ENCODE data around the gene LHFPL3.

LHFPL3 gene

DNA sequence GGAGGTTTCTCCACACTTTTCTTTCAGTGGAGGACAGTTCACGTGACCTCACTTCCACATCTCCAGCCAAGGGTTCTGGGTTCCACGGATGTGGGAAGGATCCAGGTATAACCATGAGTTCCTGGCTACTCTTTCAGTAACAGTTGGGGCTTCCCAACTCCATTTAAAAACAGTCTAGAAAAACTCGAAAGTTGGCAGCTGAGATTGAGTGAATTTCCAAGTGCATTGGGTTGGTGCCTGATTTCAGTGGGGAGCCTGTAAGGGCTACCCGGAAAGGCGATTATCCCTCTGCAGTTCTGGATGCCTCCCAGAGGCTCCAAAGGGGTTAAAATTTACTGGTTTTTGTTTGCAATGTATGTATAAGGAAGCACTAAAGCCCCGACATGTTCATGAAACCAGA is 24.3 kb downstream of the LHFPL3 start:
- FAIRE-seq = no peak
- no peak for TF ChIP-seq CTCF (IDR thresholded peaks at IDR 0.05; ENCODE audit: insufficient read depth, missing control alignments)
- DNase-seq (ENCODE audit: insufficient read length, low spot score) = no peak

DNA sequence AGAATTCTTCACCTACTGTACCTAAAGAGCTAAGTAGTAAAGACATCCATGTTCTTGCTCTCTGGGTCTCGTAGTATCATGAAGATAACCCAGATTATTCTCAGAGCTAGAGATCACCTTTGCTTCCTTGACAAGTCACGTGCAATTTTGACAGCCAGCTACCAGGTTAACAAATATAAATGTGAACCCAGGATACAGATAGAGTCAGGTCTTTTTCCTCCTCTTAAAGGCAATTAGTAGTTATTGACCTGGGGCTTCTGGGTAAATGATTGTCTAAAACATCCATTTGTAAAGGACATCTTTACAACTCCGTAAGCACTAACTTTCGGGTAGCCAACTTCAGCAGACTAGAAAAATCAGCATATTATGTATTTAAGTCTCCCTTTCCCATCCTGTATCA is 28.8 kb downstream of the LHFPL3 start:
- FAIRE-seq (no peak), DNase-seq (ENCODE audit: insufficient read length, low spot score) (no peak)
- no peak for TF ChIP-seq CTCF (IDR thresholded peaks at IDR 0.05; ENCODE audit: insufficient read depth, missing control alignments)

DNA sequence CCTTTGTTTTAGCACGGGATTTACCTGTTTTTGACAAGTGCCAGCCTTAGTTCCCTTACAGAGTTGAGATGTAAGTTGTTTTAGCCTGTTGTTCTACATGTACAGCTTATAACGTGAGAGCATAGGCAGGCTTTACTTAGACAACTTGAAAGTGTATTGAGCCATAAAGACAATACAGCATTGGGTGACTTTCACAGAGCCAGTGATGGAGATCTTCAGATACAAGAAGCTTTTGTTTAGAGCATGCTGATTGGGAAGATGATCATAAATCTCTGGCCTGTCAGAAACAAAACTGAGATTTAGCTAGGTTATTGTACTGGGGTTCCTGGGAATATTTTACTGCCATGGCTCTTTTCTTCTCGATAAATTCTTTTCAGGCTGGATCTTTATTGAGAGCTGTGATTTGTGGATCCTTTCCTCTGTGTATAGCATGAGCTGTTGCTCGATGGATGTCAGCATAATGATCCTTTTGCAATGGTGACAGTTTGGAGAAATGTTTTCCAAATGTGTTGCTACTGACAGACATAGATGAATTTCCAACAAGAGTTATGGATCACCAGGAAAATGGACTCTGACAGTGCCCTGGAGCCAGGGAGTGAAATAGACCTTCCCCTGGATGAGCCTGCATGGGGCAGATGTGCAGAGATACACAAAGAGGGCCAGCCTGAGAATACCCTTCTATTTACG is 30.2 kb downstream of the LHFPL3 start:
- DNase-seq (ENCODE audit: insufficient read length, low spot score) = no peak
- no peak for TF ChIP-seq CTCF (IDR thresholded peaks at IDR 0.05; ENCODE audit: insufficient read depth, missing control alignments)
- peak; percentile 21 for FAIRE-seq

DNA sequence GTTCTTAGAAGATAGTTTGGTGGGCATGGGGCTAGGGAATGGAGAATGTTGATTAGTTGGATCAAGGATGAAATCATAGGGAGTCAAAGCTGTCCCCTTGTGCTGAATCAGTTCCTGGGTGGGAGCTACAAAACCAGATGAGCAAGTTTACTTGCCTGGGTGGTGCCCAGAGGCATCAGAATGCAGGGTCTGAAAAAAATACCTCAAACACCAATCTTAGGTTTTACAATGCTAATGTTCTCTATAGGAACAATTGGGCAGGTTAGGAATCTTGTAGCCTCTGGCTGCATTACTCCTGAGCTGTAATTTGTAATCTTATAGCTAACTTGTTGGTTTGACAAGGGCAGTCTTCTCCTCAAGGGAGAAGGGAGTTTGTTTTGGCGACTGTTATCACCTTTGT is 34.4 kb downstream of the LHFPL3 start:
- DNase-seq (ENCODE audit: insufficient read length, low spot score) = no peak

GRCh38 chr7:104363355-104363754 is 35.0 kb downstream of the LHFPL3 start:
- no peak for TF ChIP-seq CTCF (IDR thresholded peaks at IDR 0.05; ENCODE audit: insufficient read depth, missing control alignments)
- no peak for FAIRE-seq
- no peak for DNase-seq (ENCODE audit: insufficient read length, low spot score)

More for the DNA sequence above, 34.4 kb downstream of the LHFPL3 start:
- FAIRE-seq = no peak
- no peak for TF ChIP-seq CTCF (IDR thresholded peaks at IDR 0.05; ENCODE audit: insufficient read depth, missing control alignments)

- no peak for TF ChIP-seq CTCF (IDR thresholded peaks at IDR 0.05; ENCODE audit: insufficient read depth, missing control alignments)
- DNase-seq (ENCODE audit: insufficient read length, low spot score) (no peak), FAIRE-seq (no peak)
Observed at GRCh38 chr7:104366390-104366789, 38.0 kb downstream of the LHFPL3 start.

GRCh38 chr7:104367926-104368325 is 39.5 kb downstream of the LHFPL3 start:
- DNase-seq (ENCODE audit: insufficient read length, low spot score) = no peak
- no peak for FAIRE-seq
- TF ChIP-seq CTCF (IDR thresholded peaks at IDR 0.05; ENCODE audit: insufficient read depth, missing control alignments) = no peak
